C4-2B (cell line): ENCODE results near the gene HELT.

Source experiments
- ZFX ChIP-seq: fragments of 450-650 bp; IDR thresholded peaks from 2 replicates; pipeline ENCODE4 v1.6.1; 2017
- TF ChIP-seq, protein P1 (sequence below): fragments of 450-650 bp; conservative IDR thresholded peaks from 2 replicates; pipeline ENCODE4 v1.5.1; 2017; ENCODE audit warnings: mild to moderate bottlenecking

DNA sequence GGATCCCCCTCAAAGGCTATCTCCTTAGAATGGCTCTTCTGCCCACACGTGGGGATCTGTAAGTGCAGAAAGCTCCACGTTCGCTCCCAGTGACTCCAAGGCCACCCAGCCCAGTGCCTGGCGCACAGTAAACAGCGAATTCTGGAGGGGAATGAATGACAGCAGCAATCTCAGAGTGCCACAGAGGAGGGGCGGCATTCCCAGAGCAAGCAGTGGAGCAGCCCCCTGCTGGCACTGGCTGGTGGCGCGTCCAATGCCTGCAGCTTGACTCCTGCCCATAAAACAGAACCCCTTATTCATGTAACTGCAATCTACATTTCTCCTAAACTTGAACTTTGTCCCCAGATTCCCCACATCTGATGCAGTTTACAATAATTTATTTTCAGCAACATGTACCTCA lies 6.9 kb upstream of the HELT start:
- TF ChIP-seq, protein P1, sequence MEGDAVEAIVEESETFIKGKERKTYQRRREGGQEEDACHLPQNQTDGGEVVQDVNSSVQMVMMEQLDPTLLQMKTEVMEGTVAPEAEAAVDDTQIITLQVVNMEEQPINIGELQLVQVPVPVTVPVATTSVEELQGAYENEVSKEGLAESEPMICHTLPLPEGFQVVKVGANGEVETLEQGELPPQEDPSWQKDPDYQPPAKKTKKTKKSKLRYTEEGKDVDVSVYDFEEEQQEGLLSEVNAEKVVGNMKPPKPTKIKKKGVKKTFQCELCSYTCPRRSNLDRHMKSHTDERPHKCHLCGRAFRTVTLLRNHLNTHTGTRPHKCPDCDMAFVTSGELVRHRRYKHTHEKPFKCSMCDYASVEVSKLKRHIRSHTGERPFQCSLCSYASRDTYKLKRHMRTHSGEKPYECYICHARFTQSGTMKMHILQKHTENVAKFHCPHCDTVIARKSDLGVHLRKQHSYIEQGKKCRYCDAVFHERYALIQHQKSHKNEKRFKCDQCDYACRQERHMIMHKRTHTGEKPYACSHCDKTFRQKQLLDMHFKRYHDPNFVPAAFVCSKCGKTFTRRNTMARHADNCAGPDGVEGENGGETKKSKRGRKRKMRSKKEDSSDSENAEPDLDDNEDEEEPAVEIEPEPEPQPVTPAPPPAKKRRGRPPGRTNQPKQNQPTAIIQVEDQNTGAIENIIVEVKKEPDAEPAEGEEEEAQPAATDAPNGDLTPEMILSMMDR, result peak; percentile 71
- no peak for TF ChIP-seq ZFX
